NCI-H2107 treated with DMSO at 0.1 percent for 48 hours (cell line): ENCODE measurements around the gene MRNIP.

Source experiments
- DNase-seq: peaks from one replicate; lab custom pipeline; 2025; ENCODE audit not compliant: unreplicated experiment; lab: John Stamatoyannopoulos, UW

Gene MRNIP

DNA sequence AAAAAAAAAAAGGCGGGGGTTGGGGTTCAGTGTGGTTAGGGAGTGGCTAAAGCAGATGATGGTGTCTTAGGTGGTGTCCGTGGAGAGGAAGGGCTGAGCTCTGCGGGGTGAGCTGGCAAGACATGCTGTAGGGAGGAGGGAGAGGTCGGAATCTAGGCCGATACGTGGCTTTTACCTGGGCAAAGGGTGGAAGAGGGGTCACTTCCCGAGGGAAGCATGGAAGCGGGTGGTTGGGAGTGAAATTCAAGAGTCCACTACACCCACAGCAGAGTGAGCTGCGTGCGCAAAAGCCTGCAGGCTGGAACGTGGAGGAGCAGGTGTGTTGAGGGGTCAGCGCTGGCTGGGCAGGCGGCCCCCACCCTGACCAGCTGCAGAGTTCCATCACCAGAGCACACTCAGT, 31.3 kb upstream of the MRNIP start:
- no peak for DNase-seq

DNA sequence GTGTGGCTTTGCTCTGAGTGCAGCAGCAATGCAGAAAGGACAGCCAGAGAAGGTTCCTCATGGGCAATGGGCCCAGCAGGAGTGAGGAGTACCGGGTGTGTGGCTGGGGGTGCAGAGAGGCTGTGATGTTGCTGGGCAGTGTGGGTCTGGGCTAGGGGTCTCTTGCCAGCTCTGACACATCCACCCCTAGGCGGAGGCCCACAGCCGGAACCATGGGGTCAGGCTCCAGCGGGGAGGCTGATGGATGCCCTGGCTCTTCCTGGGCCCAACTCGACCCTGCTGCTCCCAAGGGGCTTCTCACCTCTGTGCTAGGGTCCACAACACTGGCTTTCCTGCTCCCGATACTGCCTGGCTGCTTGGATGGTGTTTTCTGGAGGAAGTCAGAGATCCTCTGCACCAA, 29.2 kb upstream of the MRNIP start:
- DNase-seq = no peak

GRCh38 chr5:179887095-179887494, 28.5 kb upstream of the MRNIP start:
- no peak for DNase-seq

GRCh38 chr5:179886190-179886911, 27.7 kb upstream of the MRNIP start:
- no peak for DNase-seq

DNA sequence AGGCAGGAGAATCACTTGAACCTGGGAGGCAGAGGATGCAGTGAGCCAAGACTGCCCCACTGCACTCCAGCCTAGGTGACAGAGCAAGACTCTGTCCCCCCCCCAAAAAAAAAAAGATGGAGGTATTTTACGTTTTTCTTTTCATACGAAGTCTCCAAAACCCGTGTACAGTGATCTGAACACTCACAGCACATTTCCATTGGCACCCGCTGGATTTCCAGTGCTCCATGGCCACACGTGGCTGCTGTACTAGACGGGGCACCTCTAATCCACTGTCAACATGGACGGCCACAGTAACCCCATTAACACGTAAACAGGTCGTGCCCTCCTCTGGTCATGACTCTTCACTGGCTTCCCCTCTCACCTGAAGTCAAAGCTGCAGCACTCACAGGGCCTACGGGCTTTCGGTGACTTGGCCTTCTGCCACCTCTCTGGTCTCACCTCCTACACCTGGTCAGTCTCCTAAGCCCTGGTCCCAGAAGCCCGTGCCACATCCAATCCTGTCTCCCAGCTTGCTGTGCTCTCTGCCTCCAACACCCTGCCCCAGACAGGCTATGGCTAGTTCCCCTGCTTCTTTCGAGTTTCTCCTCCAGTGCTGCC, 27.0 kb upstream of the MRNIP start:
- DNase-seq = no peak

- DNase-seq = no peak
These were observed 24.5 kb upstream of the MRNIP start for GRCh38 chr5:179883163-179883562.

- no peak for DNase-seq
These were observed 23.7 kb upstream of the MRNIP start for GRCh38 chr5:179882338-179882737.

- no peak for DNase-seq
These were observed 22.4 kb upstream of the MRNIP start for GRCh38 chr5:179880848-179881590.

GRCh38 chr5:179880066-179880650, 21.5 kb upstream of the MRNIP start:
- DNase-seq = no peak

- DNase-seq = no peak
These were observed 21.0 kb upstream of the MRNIP start for GRCh38 chr5:179879690-179880010.

GRCh38 chr5:179879003-179879689, 20.5 kb upstream of the MRNIP start:
- DNase-seq = no peak

- no peak for DNase-seq
These were observed 19.8 kb upstream of the MRNIP start for GRCh38 chr5:179878222-179879002.

DNA sequence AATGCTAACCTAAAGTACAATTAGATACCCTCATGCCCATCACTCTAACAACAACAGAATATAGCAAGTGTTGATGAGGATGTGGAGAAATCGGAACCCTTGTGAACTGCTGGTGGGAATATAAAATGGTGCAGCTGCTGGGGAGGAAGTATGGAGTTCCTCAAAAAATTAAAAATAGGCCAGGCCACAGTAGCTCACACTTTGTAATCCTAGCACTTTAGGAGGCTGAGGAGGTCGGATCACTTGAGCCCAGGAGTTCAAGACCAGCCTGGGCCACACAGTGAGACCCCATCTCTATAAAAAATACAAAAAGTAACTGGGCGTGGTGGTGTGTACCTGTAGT, 18.0 kb upstream of the MRNIP start:
- DNase-seq = no peak

DNA sequence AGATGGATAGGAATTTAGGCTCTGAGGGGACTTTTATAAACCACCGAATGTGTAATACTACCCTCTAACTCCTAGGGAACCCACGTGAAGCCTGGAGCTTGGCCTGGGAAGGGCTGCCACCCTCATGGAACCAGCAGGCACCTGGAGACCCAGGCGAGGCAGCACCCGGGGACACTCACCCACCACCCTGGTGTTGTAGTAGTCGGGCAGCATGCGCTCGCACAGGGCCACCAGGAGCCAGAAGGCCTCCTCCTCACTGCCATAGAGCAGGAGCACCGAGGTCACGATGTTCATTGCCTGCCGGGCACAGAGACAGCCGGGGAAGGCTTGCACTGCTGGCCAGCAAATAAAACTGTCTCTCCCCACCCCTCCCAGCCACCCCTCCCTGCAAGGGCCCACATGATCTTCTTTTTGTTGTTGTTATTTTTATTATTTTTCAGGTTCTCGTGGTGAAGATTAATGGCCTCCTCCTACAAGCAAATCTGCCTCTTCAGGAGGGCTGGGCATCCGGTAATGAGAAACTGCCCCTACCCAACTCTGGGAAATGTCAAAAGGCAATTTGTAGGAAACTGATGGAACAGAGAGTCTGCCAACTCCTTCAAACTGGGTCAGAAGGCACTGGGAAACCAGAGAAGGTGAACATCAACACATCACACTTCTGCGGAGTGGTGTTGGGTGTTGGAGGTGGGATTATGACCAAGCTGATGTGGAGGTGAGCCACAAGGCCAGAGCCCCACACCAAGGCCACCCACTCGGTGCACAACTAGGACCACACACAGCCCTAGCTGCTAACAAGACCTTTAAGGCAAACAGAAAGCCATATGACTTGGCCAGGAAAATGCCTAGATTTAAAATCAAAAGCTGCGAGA, 17.4 kb upstream of the MRNIP start:
- DNase-seq = no peak

GRCh38 chr5:179874536-179875292, 16.1 kb upstream of the MRNIP start:
- DNase-seq = no peak

DNA sequence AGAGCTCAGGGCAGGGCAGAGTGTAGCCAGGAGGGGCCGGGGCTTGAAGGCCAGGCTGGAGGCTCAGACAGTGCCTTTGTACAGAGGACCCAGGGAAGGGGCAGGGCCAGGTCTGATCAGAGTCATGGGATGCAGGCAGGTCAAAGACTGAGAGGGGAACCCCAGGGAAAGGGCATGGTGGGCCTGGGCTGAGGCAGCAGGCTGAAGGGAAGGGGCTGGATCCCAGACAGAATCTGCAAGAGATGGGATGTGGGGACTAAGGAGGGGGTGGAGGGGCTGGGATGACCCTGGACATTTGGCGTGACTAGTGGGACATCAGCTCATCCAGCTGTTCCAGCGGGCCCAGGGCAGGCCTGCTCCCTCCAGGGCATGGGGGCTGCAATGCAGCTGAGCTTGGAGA, 15.5 kb upstream of the MRNIP start:
- DNase-seq = no peak

- no peak for DNase-seq
These were observed 15.0 kb upstream of the MRNIP start for GRCh38 chr5:179873588-179874110.

DNA sequence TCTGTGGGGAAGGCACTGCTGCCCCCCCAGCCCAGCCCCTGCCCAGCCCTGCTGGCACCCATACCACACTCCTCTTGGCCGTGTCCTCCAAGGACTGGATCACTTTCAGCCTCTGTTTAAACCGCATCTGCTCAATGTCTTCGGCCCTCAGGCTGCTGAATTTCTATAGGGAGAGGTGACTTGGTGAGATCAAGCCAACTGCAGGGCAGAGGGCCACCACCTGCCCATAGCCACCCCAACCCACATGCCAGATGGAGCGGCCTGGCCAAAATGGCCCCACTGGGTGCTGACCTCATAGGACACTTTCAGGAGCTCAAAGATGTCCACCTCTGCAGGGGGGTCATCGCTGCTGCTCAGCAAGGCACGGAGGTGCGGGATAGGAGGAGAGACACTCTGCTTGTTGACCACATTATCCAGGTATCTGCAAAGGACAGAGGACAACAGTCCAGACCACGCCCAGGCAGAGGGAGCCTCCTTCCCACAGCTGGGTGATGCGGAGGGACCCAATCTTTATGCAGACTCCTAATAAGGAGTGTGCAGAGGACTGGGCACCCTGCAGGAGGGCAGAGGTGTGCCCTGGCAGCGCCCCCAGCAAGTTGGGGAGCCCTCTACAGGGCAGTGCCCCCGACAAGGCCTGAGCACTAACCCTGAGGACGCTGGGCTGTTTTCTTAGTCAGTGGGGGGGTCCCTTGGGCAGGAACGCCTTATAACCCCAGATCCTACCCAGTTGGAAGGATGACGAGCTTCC, 14.4 kb upstream of the MRNIP start:
- no peak for DNase-seq
